Measurements from ENCODE around the gene CUX1. TPM values are rescaled to one million over a fixed set of nuclear protein-coding genes. Genes with fewer than 3 reads are reported as not detected.

The CUX1 gene
- total and polyA plus RNA-seq, 10 of the 15 experiments (the other 5 are each of a cell fraction or from before 2014, with no cell fraction given): 6.1 to 48.6 (median 25.9) TPM

GRCh38 chr7:101856473-101857357, 39.3 kb downstream of the CUX1 start (continued):
- peak; percentile 92 for TF ChIP-seq SKIL (IDR thresholded peaks at IDR 0.05; ENCODE audit: low read depth, poor library complexity, severe bottlenecking)
- peak; percentile 96; the same call in 2 of the 3 replicates for TF ChIP-seq POU2F2 (IDR thresholded peaks at IDR 0.05; ENCODE audit: borderline replicate concordance, low read depth, low read length)
- TF ChIP-seq BRCA1 (IDR thresholded peaks at IDR 0.05; ENCODE audit: low read depth, low read length): no peak
- TF ChIP-seq NR2C1 (IDR thresholded peaks at IDR 0.05): peak; percentile 53; the same call in 1 of the 2 replicates
- TF ChIP-seq ZNF207 (IDR thresholded peaks at IDR 0.05; ENCODE audit: borderline replicate concordance): 0 out of 2 replicates have a peak, but pooled peaks have one; percentile 19
- TF ChIP-seq RUNX3 (IDR thresholded peaks at IDR 0.05; ENCODE audit: low read length): peak; percentile 93
- peak; percentile 89 for TF ChIP-seq IKZF1 (conservative IDR thresholded peaks at IDR 0.05)
- no peak for TF ChIP-seq KAT2A (conservative IDR thresholded peaks at IDR 0.05; ENCODE audit: control insufficient read depth, low read depth, low read length)
- no peak for TF ChIP-seq MAX (IDR thresholded peaks at IDR 0.05; ENCODE audit: low read depth, low read length)
- TF ChIP-seq NRF1 (conservative IDR thresholded peaks at IDR 0.05; ENCODE audit: low read depth, low read length): no peak
- TF ChIP-seq BACH1 (IDR thresholded peaks at IDR 0.05; ENCODE audit: borderline replicate concordance): peak; percentile 79; the same call in 1 of the 2 replicates
- TF ChIP-seq SMC3 (IDR thresholded peaks at IDR 0.05; ENCODE audit: borderline replicate concordance, low read length): peak; percentile 19; the same call in 1 of the 2 replicates
- no peak; the same call in 1 of the 2 replicates for TF ChIP-seq ZBTB40 (IDR thresholded peaks at IDR 0.05; ENCODE audit: borderline replicate concordance)
- peak; percentile 88 for TF ChIP-seq CREM (IDR thresholded peaks at IDR 0.05; ENCODE audit: low read depth)
- TF ChIP-seq MTA3 (IDR thresholded peaks at IDR 0.05; ENCODE audit: borderline replicate concordance, low read length): no peak
- TF ChIP-seq SP1 (IDR thresholded peaks at IDR 0.05; ENCODE audit: low read depth, low read length): peak; percentile 62
- TF ChIP-seq ELK1 (IDR thresholded peaks at IDR 0.05; ENCODE audit: low read depth, low read length): no peak
- peak; percentile 77 for TF ChIP-seq USF2 (IDR thresholded peaks at IDR 0.05; ENCODE audit: borderline replicate concordance, low read depth, low read length)
- peak; percentile 40; the same call in 1 of the 2 replicates for TF ChIP-seq PML (IDR thresholded peaks at IDR 0.05; ENCODE audit: low read length)
- TF ChIP-seq BHLHE40 (IDR thresholded peaks at IDR 0.05; ENCODE audit: borderline replicate concordance in 1 of 2, low read depth in 2 of 2, low read length in 1 of 2): peak; percentile 81 to 86
